HepG2 (cell line): Measurements from ENCODE around the gene MTA3. TPM values are rescaled to one million over a fixed set of nuclear protein-coding genes. Genes with fewer than 3 reads are reported as not detected.

ENCODE experiments used
- ATAC-seq: fragments of 200-7000 bp; cut with Tn5 transposase; 3 replicates; pipeline ENCODE4 v1.9.1; 2020; ENCODE audit warnings: mild to moderate bottlenecking, moderate library complexity
- BruUV-seq: library from RNA; stranded (reverse); fragments of 400-500 nt; replicated peaks from 2 replicates; lab custom pipeline; 2021; lab: Mats Ljungman, UMichigan
- CTCF ChIA-PET: fragments of 300-600 bp; formaldehyde crosslinking; extraction: SDS; loops from one replicate; lab custom pipeline; 2021; ENCODE audit warnings: low total read pairs, inconsistent platforms, low intra/inter-chr PET ratio; lab: Yijun Ruan, JAX
- POLR2A ChIA-PET: fragments of 350-600 bp; sonication (Branson Sonifier 250); formaldehyde crosslinking; loops from one replicate; lab custom pipeline; 2020; ENCODE audit warnings: antibody characterized with exemption, inconsistent platforms; lab: Yijun Ruan, JAX
- DNase-seq: peaks from one replicate; pipeline ENCODE4 v3.0.0-alpha.2; 2015; ENCODE audit warnings: low spot score
- FAIRE-seq: peaks from 3 replicates; lab custom pipeline; 2011; peaks lifted over from hg19 to GRCh38; lab: Jason Lieb, UNC
- H2AFZ ChIP-seq: one replicate; pipeline ENCODE4 v1.6.1; 2011; ENCODE audit warnings: low read length, inconsistent platforms
- H3K27ac ChIP-seq: fragments of 300-600 bp; 3 replicates; pipeline ENCODE4 v1.8.0; 2011; ENCODE audit warnings: mixed run types, mild to moderate bottlenecking, mixed read lengths, low read length, inconsistent platforms; ENCODE audit not compliant: insufficient read depth; ENCODE audit errors: extremely low read length
- H3K27me3 ChIP-seq, 2 experiments: fragments of 200-600 bp in 1 of 2; 2 replicates in 1 of 2; 3 replicates in 1 of 2; pipeline versions ENCODE4 v1.6.0 to v1.8.0; 2011; ENCODE audit warnings: low read length in 2 of 2, mild to moderate bottlenecking in 2 of 2, moderate library complexity in 2 of 2, inconsistent platforms in 1 of 2; ENCODE audit not compliant: insufficient read depth in 2 of 2, control insufficient read depth in 1 of 2
- H3K36me3 ChIP-seq, 2 experiments: fragments of 200-600 bp in 1 of 2; replicated peaks in 1 of 2; 2 replicates in 1 of 2; 3 replicates in 1 of 2; pipeline versions ENCODE4 v1.5.1 to v1.8.0; 2011; ENCODE audit warnings: low read length in 2 of 2, inconsistent platforms in 1 of 2; ENCODE audit not compliant: insufficient read depth in 2 of 2, control insufficient read depth in 1 of 2
- H3K4me1 ChIP-seq: 2 replicates; pipeline ENCODE4 v1.5.1; 2012; ENCODE audit warnings: low read length, inconsistent platforms; ENCODE audit not compliant: insufficient read depth
- H3K4me2 ChIP-seq: 2 replicates; pipeline ENCODE4 v1.6.0; 2011; ENCODE audit warnings: low read depth, low read length, inconsistent platforms
- H3K4me3 ChIP-seq, 3 experiments: fragments of 200-600 bp in 1 of 3; sonication (generic), shearing (Covaris generic) in 1 of 3; replicated peaks in 1 of 3; 2 replicates each; pipeline ENCODE4 v1.5.1; 2011 to 2016; ENCODE audit warnings: low read length in 3 of 3, inconsistent platforms in 2 of 3, low read depth in 2 of 3, mild to moderate bottlenecking in 2 of 3, control low read depth in 1 of 3, mixed read lengths in 1 of 3; ENCODE audit not compliant: insufficient read depth in 1 of 3
- H3K79me2 ChIP-seq: one replicate; pipeline ENCODE4 v1.6.1; 2011; ENCODE audit warnings: low read length, inconsistent platforms; ENCODE audit not compliant: insufficient read depth
- H3K9ac ChIP-seq: 2 replicates; pipeline ENCODE4 v1.6.0; 2011; ENCODE audit warnings: mild to moderate bottlenecking, low read depth, low read length, inconsistent platforms; ENCODE audit not compliant: insufficient read depth
- H3K9me3 ChIP-seq: 2 replicates; pipeline ENCODE4 v1.5.1; 2012; ENCODE audit warnings: mild to moderate bottlenecking, low read length
- H4K20me1 ChIP-seq: 2 replicates; pipeline ENCODE4 v1.6.0; 2011; ENCODE audit warnings: inconsistent platforms, mild to moderate bottlenecking, low read length, moderate library complexity; ENCODE audit not compliant: insufficient read depth
- ADNP ChIP-seq: sonication (generic); formaldehyde crosslinking; IDR thresholded peaks from 2 replicates; pipeline ENCODE4 v1.4.0; 2020; ENCODE audit warnings: missing genetic modification reagents
- BRCA1 ChIP-seq: sonication (generic); formaldehyde crosslinking; IDR thresholded peaks from 2 replicates; pipeline ENCODE4 v1.4.0; 2020; ENCODE audit warnings: missing genetic modification reagents
- CENPT ChIP-seq: sonication (generic); formaldehyde crosslinking; IDR thresholded peaks from 2 replicates; pipeline ENCODE4 v1.8.0; 2022; ENCODE audit warnings: low read depth, mild to moderate bottlenecking, moderate library complexity, missing genetic modification reagents
- DMTF1 ChIP-seq: sonication (generic); formaldehyde crosslinking; IDR thresholded peaks from 2 replicates; pipeline ENCODE4 v1.4.0; 2020; ENCODE audit warnings: mild to moderate bottlenecking, missing genetic modification reagents
- KLF12 ChIP-seq: sonication (generic); formaldehyde crosslinking; IDR thresholded peaks from 2 replicates; pipeline ENCODE4 v1.4.0; 2020; ENCODE audit warnings: missing genetic modification reagents, borderline replicate concordance
- MAX ChIP-seq: IDR thresholded peaks from 2 replicates; pipeline ENCODE4 v1.6.1; 2012; ENCODE audit warnings: inconsistent platforms
- NFATC3 ChIP-seq: sonication (generic); formaldehyde crosslinking; IDR thresholded peaks from 2 replicates; pipeline ENCODE4 v1.5.1; 2020; ENCODE audit warnings: mild to moderate bottlenecking, missing genetic modification reagents
- PHB2 ChIP-seq: fragments of 450-650 bp; IDR thresholded peaks from 2 replicates; pipeline ENCODE4 v1.6.1; 2018; ENCODE audit not compliant: partially characterized antibody
- SSRP1 ChIP-seq: IDR thresholded peaks from 2 replicates; pipeline ENCODE4 v1.6.1; 2016; ENCODE audit warnings: control low read depth
- THYN1 ChIP-seq: sonication (generic); formaldehyde crosslinking; IDR thresholded peaks from 2 replicates; pipeline ENCODE4 v1.8.1; 2023; ENCODE audit warnings: low read depth, mild to moderate bottlenecking, moderate library complexity, missing genetic modification reagents, borderline replicate concordance
- TRIM24 ChIP-seq: sonication (generic); formaldehyde crosslinking; IDR thresholded peaks from 2 replicates; pipeline ENCODE4 v1.8.0; 2022; ENCODE audit warnings: mild to moderate bottlenecking, missing genetic modification reagents
- ZBTB26 ChIP-seq: IDR thresholded peaks from 2 replicates; pipeline ENCODE4 v1.6.1; 2016; ENCODE audit warnings: missing compliant biosample characterization, missing genetic modification reagents, borderline replicate concordance
- ZNF10 ChIP-seq: sonication (generic); formaldehyde crosslinking; IDR thresholded peaks from 2 replicates; pipeline ENCODE4 v1.4.0; 2020; ENCODE audit warnings: mild to moderate bottlenecking, low read depth, missing genetic modification reagents, borderline replicate concordance
- ZNF652 ChIP-seq: IDR thresholded peaks from 2 replicates; pipeline ENCODE4 v1.6.1; 2016; ENCODE audit warnings: low read depth, borderline replicate concordance
- ZNF772 ChIP-seq: sonication (generic); formaldehyde crosslinking; IDR thresholded peaks from 2 replicates; pipeline ENCODE4 v1.5.0; 2020; ENCODE audit warnings: mild to moderate bottlenecking, missing genetic modification reagents
- WGBS: methylation state at CpG from one replicate; pipeline ENCODE4 v1.1.6; 2017; ENCODE audit warnings: low lambda C conversion rate; 5-methylcytosine and 5-hydroxymethylcytosine counted together
- in situ Hi-C: cut with HindIII; loops from 2 replicates; pipeline ENCODE4 v1.10.0; 2017; ENCODE audit warnings: low pct_unique_long_range_greater_than_20kb; ENCODE audit not compliant: extremely low pct_ligation_motif_present
- intact Hi-C: fragments of 100-400 bp; cut with micrococcal nuclease; formaldehyde crosslinking; loops from one replicate; pipeline ENCODE4 v1.10.0; 2022; ENCODE audit not compliant: unreplicated experiment
- polyA plus RNA-seq, 8 experiments: library from polyadenylated mRNA; depleted of rRNA in 3 of 8; stranded (reverse) in 7 of 8; unstranded in 1 of 8; fragments of >200 nt; fragmentation: Illumina TruSeq in 4 of 8; extraction: Trizol in 4 of 8; gene quantifications; 2 replicates each; pipeline versions ENCODE4 v1.2.1 to v1.2.3, GENCODE V29; 2011 to 2016; ENCODE audit warnings: low read depth in 4 of 8, missing spikeins in 1 of 8, mixed read lengths in 1 of 8; ENCODE audit not compliant: insufficient read depth in 1 of 8
- total RNA-seq, 5 experiments: library from RNA; depleted of rRNA; stranded (reverse); fragments of >200 nt; fragmentation: Illumina TruSeq; extraction: Trizol; gene quantifications; 2 replicates each; pipeline ENCODE4 v1.2.3, GENCODE V29; 2016; ENCODE audit warnings: low read depth in 1 of 5
- TF ChIP-seq, protein P1 (sequence below): fragments of 450-650 bp; IDR thresholded peaks from 2 replicates; pipeline ENCODE4 v1.6.1; 2017
- TF ChIP-seq, protein P2 (sequence below): sonication (generic); formaldehyde crosslinking; IDR thresholded peaks from 2 replicates; pipeline ENCODE4 v1.5.0; 2020; ENCODE audit warnings: mild to moderate bottlenecking, missing genetic modification reagents

Gene MTA3
- total and polyA plus RNA-seq, 2 of the 13 experiments (the other 11 are each of a cell fraction or from before 2014, with no cell fraction given) = 48.8 to 77.8 TPM

- FAIRE-seq = no peak
- DNase-seq = no peak
- H3K79me2 ChIP-seq = peaks cover 28% of the 10 kb centered on the region
- no peak overlapping the region for H3K4me2 ChIP-seq
- H3K4me1 ChIP-seq = peaks cover 14% of the 10 kb centered on the region
- ATAC-seq = no peak
- CTCF ChIA-PET = interaction anchor here (0.6 kb wide), 1 partner anchor 13 kb away, joined by 3 read pairs; no protein-coding TSS in a partner anchor
- H3K27me3 ChIP-seq = no peaks in the 10 kb centered on the region
- H3K36me3 ChIP-seq = peaks cover 5 to 20% of the 10 kb centered on the region in 2 experiments; a peak in 4 of 5 replicates
- H3K9ac ChIP-seq = no peak overlapping the region
- no peak overlapping the region for H2AFZ ChIP-seq
- intact Hi-C loops (no loop called here), in situ Hi-C loops (no loop called here)
- H3K4me3 ChIP-seq = no peak overlapping the region
- H3K27ac ChIP-seq = no peak overlapping the region
- TF ChIP-seq, protein P1, sequence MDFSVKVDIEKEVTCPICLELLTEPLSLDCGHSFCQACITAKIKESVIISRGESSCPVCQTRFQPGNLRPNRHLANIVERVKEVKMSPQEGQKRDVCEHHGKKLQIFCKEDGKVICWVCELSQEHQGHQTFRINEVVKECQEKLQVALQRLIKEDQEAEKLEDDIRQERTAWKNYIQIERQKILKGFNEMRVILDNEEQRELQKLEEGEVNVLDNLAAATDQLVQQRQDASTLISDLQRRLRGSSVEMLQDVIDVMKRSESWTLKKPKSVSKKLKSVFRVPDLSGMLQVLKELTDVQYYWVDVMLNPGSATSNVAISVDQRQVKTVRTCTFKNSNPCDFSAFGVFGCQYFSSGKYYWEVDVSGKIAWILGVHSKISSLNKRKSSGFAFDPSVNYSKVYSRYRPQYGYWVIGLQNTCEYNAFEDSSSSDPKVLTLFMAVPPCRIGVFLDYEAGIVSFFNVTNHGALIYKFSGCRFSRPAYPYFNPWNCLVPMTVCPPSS = no peak
- TF ChIP-seq NFATC3 (CRISPR knock-in tag) (no peak), KLF12 (no peak), CENPT (CRISPR knock-in tag) (no peak), ZNF652 (CRISPR knock-in tag) (no peak), ZNF10 (CRISPR knock-in tag) (no peak), ADNP (CRISPR knock-in tag) (no peak), BRCA1 (CRISPR knock-in tag) (no peak), MAX (no peak), THYN1 (CRISPR knock-in tag) (no peak), ZBTB26 (CRISPR knock-in tag) (no peak), TRIM24 (no peak), PHB2 (no peak), SSRP1 (no peak), DMTF1 (CRISPR knock-in tag) (no peak), ZNF772 (CRISPR knock-in tag) (no peak)
- TF ChIP-seq, protein P2, sequence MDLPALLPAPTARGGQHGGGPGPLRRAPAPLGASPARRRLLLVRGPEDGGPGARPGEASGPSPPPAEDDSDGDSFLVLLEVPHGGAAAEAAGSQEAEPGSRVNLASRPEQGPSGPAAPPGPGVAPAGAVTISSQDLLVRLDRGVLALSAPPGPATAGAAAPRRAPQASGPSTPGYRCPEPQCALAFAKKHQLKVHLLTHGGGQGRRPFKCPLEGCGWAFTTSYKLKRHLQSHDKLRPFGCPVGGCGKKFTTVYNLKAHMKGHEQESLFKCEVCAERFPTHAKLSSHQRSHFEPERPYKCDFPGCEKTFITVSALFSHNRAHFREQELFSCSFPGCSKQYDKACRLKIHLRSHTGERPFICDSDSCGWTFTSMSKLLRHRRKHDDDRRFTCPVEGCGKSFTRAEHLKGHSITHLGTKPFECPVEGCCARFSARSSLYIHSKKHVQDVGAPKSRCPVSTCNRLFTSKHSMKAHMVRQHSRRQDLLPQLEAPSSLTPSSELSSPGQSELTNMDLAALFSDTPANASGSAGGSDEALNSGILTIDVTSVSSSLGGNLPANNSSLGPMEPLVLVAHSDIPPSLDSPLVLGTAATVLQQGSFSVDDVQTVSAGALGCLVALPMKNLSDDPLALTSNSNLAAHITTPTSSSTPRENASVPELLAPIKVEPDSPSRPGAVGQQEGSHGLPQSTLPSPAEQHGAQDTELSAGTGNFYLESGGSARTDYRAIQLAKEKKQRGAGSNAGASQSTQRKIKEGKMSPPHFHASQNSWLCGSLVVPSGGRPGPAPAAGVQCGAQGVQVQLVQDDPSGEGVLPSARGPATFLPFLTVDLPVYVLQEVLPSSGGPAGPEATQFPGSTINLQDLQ (CRISPR knock-in tag) = no peak
- POLR2A ChIA-PET = no interaction called here
- no peaks in the 10 kb centered on the region for H3K9me3 ChIP-seq
- H4K20me1 ChIP-seq = no peaks in the 10 kb centered on the region; the same call in 1 of the 2 replicates
- 91% methylated on average over 4 of the region's 4 CpGs for WGBS
- no TSS peak for BruUV-seq
Measured at GRCh38 chr2:42587526-42588117, 19.2 kb downstream of the MTA3 start.
